HG02970 (cell line): ENCODE results near the gene APOBEC3F.
"Not testable (repeated sequence)": the region's sequence is repeated elsewhere in the genome, so short reads cannot be mapped to it uniquely, and the experiment has no call there.

ENCODE experiments used
- ATAC-seq: cut with Tn5 transposase; IDR thresholded peaks from one replicate; pipeline ENCODE4 v1.9.1; 2021; ENCODE audit warnings: mild to moderate bottlenecking, moderate library complexity, moderate number of reproducible peaks; ENCODE audit not compliant: unreplicated experiment, low FRiP score

The APOBEC3F gene

GRCh38 chr22:39040538-39041296 lies at the start of gene APOBEC3F:
Gene APOBEC3F, plus strand, starts transcription at chr22:39040864. Its CDS starts 97 bp downstream, at chr22:39040961.
- peak; percentile 83 for ATAC-seq

GRCh38 chr22:38992871-38993371 lies 47.7 kb upstream of the APOBEC3F start:
- not testable (repeated sequence) for ATAC-seq

GRCh38 chr22:38996105-38996504 lies 44.6 kb upstream of the APOBEC3F start:
- no peak for ATAC-seq

- no peak for ATAC-seq
These were observed 43.1 kb upstream of the APOBEC3F start for GRCh38 chr22:38997518-38997917.

- ATAC-seq, result peak; percentile 72
These were observed 37.5 kb upstream of the APOBEC3F start for GRCh38 chr22:39003165-39003638.

GRCh38 chr22:39007177-39007576 lies 33.5 kb upstream of the APOBEC3F start:
- no peak for ATAC-seq

DNA sequence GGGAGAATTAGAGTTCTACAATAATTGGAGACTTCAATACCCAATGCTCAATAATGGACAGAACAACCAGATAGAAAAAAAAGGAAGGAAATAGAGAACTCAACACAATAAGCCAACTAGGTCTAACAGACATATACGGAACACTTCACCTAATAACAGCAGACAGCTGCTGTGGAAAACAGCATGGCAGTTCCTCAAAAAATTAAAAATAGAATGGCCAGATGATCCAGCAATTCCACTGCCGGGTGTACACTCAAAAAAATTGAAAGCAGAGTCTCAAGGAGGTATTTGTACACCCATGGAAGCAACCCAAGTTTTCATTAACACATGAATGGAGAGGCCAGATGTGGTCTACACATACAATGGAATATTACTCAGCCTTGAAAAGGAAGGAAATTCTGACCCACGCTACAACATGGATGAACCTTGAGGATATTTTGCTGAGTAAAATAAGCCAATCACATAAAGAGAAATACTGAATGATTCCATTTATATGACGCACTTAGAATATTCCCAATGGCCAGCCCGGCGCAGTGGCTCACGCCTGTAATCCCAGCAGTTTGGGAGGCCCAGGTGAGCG lies 32.3 kb upstream of the APOBEC3F start:
- ATAC-seq, result not testable (repeated sequence)

DNA sequence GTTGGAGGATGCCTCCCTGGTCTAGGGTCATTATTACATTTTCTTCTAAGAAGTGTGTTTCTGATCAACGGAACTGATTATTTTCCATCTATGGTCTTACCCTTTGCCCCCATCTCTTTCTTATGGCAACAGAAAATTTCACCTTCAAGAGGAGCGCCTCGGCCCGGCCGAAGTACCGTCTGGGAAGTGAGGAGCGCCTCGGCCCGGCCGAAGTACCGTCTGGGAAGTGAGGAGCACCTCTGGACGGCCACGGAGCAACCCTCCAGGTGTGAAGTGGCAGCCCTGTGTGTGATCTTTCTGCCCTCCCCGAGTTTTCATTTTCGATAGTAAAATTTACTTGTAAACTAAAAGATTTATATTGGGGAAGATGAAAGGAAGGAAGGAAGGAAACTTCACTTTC lies 29.7 kb upstream of the APOBEC3F start:
- ATAC-seq, result no peak

DNA sequence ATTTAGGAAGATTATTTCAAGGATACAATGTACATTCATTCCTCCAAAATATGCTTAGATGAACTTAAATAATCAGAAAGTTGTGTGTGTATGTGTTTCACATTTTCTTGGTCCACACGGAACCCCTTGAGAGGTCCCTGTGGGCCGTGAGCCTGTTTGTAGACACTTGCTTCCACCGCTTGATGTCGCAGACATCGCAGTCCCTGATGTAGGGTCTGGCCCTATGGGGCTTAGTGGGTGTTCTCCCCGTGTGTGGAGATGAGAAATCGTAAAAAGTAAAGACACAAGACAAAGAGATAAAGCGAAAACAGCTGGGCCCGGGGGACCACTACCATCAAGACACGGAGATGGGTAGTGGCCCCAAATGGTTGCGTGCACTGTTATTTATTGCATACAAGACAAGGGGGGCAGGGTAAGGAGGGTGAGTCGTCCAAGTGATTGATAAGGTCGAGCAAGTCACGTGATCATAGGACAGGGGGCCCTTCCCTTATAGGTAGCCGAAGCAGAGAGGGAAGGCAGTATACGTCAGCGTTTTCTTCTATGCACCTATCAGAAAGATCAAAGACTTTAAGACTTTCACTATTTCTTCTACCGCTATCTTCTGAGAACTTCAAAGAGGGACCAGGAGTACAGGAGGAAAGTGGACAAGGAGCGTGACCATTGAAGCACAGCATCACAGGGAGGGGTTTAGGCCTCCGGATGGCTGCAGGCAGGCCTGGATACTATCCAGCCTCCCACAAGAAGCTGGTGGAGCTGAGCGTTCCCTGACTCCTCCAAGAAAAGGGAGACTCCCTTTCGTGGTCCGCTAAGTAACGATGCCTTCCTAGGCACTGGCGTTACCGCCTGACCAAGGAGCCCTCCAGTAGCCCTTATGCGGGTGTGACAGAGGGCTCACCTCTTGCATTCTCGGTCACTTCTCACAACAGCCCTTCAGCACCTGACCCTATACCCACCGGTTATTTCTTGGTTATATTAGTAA lies 27.8 kb upstream of the APOBEC3F start:
- ATAC-seq, result no peak

GRCh38 chr22:39013561-39013941 lies 27.1 kb upstream of the APOBEC3F start:
- not testable (repeated sequence) for ATAC-seq

- ATAC-seq, result peak; percentile 80
These were observed 26.5 kb upstream of the APOBEC3F start, which contains the start of gene APOBEC3C for GRCh38 chr22:39013942-39014722. Gene APOBEC3C, plus strand, starts transcription at chr22:39014257. Its CDS starts 106 bp downstream, at chr22:39014363.

DNA sequence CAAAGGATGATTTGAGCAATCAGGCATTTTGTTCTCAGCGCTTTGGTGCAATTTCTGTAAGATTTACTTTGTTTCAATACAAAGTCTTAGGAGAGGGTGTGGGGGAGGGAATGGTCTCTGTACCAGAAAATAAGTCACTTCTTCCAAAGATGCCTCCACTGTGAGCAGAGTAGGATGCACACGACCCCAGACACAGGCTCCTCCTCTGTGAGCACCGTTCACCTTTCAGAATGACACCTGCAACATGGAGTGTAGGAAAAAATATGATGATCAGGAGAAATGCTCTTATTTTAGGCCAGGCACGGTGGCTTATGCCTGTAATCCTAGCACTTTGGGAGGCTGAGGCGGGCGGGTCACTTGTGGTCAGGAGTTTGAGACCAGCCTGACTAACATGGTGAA lies 25.9 kb upstream of the APOBEC3F start:
- not testable (repeated sequence) for ATAC-seq

DNA sequence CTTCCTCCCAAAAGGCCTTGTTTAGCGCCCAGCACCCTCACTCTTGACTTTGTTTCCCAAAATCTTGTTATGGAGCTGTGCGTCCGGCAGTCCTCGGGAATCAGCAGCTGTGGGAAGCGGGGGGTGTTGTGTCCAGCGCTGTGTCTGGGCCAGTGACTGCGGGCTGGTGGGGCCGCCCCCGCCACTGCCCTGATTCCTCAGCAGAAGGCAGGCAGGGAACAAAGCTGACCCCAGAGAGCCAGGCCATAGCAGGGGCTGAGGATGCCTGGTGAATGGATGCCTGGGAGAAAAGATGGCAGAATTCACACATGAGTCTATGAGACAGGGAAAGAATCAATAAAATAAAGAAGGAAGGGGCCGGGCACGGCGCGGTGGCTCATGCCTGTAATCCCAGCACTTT lies 24.1 kb upstream of the APOBEC3F start:
- ATAC-seq, result no peak

GRCh38 chr22:39017596-39018365 lies 22.9 kb upstream of the APOBEC3F start:
- ATAC-seq, result no peak

DNA sequence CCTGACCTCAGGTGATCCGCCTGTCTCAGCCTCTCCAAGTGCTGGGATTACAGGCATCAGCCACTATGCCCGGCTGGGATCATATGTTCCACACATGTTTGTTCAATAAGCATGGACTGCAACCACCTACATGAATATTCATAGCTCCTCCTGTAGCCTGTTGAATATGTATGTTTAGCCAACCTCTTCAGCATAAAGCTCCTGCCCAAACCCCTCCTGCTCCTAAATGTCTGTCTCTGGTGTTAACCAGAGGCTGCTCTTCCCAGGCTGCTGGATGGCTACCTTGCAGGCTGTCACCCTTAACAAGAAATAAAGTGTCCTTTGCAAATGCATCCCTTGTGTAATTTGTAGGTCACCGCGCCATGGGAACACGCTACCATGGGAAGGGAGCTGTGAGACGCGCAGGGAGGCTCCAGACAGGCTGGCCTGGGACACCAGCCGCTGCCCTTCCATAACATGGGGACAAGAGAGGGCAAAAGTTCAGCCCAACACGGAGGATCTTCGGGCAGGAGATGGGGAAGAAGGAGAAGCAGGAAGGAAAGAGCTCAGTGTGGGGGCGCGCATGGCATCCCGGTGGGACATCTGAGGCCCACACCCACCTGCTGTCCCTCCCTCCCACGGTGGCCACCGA lies 20.5 kb upstream of the APOBEC3F start:
- ATAC-seq, result not testable (repeated sequence)

GRCh38 chr22:39021552-39022250 lies 19.0 kb upstream of the APOBEC3F start:
- no peak for ATAC-seq

DNA sequence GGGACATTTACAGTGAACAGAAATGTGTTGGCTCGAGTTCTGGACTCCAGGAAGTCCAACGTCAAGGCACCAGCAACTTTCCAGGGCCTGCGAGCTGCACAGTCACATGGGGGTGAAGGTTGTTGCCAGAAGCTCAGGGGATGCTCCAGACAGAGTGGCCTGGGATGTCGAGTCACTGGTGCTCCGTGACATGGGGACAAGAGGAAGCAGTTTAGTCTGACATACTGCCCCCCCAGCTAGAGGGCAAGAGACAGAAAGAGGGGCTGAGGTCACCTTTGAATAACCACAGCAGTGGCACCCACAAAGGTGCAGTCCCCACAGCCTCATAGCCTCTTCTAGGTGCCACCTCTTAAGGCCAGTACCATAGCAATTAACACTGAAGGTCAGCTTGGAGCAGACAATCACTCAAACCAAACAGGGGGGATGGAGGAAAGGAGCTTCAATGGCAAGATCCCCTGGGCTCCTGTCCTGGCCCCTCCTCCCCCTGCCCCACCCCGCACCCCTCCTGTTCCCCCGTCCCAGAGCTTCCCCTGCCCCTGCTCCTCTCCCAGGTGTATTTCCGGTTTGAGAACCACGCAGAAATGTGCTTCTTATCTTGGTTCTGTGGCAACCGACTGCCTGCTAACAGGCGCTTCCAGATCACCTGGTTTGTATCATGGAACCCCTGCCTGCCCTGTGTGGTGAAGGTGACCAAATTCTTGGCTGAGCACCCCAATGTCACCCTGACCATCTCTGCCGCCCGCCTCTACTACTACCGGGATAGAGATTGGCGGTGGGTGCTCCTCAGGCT lies 15.9 kb upstream of the APOBEC3F start:
- no peak for ATAC-seq
